ENCODE results near the gene PSD2. TPM values are rescaled to one million over a fixed set of nuclear protein-coding genes. Genes with fewer than 3 reads are reported as not detected.
A peak's percentile ranks its signal among the peaks of the same experiment; 100 is the strongest.

PSD2 gene
- total and polyA plus RNA-seq, 2 experiments from 2014 or later = 0.08 to 0.10 TPM

DNA sequence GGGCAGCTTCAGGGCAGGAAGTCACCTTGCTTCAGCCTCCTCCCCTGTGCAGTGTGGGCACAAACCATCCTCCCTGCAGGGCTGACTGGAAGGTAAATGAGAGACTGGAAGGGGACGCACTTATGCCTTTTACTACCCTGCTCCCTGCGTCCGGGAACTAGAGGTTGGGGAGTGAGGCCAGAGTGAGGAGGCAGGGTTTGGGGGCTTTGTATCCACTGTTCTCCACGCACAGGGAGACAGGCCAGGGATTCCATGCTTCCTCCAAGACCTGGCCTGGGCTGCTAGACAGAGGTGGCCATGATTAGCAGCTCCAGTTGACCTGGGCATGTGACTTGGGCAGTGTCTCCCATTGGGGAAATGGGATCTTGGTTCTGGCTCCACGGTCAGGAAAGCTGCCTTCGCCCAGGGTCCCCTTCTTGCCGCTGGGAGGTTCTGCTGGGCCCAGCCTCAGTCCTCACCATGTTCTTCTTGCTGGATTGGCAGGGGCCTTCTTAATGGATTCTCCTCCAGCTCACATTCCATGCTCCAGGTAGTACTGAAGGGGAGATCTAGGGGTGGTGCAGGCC, 37.0 kb upstream of the PSD2 start (continued):
- no peak for TF ChIP-seq REST (IDR thresholded peaks at IDR 0.05; ENCODE audit: unreplicated experiment)
- TF ChIP-seq, protein P1, sequence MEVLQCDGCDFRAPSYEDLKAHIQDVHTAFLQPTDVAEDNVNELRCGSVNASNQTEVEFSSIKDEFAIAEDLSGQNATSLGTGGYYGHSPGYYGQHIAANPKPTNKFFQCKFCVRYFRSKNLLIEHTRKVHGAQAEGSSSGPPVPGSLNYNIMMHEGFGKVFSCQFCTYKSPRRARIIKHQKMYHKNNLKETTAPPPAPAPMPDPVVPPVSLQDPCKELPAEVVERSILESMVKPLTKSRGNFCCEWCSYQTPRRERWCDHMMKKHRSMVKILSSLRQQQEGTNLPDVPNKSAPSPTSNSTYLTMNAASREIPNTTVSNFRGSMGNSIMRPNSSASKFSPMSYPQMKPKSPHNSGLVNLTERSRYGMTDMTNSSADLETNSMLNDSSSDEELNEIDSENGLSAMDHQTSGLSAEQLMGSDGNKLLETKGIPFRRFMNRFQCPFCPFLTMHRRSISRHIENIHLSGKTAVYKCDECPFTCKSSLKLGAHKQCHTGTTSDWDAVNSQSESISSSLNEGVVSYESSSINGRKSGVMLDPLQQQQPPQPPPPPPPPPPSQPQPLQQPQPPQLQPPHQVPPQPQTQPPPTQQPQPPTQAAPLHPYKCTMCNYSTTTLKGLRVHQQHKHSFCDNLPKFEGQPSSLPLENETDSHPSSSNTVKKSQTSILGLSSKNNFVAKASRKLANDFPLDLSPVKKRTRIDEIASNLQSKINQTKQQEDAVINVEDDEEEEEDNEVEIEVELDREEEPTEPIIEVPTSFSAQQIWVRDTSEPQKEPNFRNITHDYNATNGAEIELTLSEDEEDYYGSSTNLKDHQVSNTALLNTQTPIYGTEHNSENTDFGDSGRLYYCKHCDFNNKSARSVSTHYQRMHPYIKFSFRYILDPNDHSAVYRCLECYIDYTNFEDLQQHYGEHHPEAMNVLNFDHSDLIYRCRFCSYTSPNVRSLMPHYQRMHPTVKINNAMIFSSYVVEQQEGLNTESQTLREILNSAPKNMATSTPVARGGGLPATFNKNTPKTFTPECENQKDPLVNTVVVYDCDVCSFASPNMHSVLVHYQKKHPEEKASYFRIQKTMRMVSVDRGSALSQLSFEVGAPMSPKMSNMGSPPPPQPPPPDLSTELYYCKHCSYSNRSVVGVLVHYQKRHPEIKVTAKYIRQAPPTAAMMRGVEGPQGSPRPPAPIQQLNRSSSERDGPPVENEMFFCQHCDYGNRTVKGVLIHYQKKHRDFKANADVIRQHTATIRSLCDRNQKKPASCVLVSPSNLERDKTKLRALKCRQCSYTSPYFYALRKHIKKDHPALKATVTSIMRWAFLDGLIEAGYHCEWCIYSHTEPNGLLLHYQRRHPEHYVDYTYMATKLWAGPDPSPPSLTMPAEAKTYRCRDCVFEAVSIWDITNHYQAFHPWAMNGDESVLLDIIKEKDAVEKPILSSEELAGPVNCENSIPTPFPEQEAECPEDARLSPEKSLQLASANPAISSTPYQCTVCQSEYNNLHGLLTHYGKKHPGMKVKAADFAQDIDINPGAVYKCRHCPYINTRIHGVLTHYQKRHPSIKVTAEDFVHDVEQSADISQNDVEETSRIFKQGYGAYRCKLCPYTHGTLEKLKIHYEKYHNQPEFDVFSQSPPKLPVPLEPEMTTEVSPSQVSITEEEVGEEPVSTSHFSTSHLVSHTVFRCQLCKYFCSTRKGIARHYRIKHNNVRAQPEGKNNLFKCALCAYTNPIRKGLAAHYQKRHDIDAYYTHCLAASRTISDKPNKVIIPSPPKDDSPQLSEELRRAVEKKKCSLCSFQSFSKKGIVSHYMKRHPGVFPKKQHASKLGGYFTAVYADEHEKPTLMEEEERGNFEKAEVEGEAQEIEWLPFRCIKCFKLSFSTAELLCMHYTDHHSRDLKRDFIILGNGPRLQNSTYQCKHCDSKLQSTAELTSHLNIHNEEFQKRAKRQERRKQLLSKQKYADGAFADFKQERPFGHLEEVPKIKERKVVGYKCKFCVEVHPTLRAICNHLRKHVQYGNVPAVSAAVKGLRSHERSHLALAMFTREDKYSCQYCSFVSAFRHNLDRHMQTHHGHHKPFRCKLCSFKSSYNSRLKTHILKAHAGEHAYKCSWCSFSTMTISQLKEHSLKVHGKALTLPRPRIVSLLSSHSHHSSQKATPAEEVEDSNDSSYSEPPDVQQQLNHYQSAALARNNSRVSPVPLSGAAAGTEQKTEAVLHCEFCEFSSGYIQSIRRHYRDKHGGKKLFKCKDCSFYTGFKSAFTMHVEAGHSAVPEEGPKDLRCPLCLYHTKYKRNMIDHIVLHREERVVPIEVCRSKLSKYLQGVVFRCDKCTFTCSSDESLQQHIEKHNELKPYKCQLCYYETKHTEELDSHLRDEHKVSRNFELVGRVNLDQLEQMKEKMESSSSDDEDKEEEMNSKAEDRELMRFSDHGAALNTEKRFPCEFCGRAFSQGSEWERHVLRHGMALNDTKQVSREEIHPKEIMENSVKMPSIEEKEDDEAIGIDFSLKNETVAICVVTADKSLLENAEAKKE (CRISPR knock-in tag; IDR thresholded peaks at IDR 0.05) = no peak
- TF ChIP-seq EZH2 (IDR thresholded peaks at IDR 0.05; ENCODE audit: low read depth, unreplicated experiment) = no peak

DNA sequence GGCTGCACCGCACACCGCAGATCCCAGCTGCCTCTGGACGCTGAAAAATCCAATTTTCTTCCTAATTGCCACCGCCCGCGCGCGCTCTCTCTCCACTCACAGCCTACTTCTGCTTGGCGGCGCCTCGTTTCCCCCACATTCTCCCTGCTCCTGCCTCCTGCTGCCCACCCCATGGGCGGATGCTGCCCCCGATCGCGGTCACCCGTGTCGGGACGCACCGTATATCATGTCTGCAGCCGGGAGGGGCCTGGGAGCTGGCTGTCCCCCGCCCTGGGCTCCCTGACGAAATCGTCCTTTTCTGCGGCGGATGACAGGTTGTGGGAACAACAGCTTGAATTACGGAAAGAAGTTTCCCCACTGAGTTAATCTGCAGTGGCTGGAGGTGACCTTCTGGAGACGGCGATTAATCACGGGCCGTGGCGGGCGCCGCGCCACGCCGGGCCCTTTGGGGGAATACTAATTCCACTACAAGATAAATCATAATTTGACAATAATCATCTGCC, 36.3 kb upstream of the PSD2 start:
- Histone ChIP-seq H3K27me3 (ENCODE audit: insufficient read depth) (peaks cover 81% of the 10 kb centered on the region), H3F3A (replicated peaks; ENCODE audit: low read depth) (peaks cover 13% of the 10 kb centered on the region), H3K4me2 (no peak overlapping the region), H4K20me1 (replicated peaks; ENCODE audit: insufficient read depth) (no peaks in the 10 kb centered on the region; the same call in none of the 2 replicates), H3K4me3 (no peak overlapping the region), H3K36me3 (ENCODE audit: insufficient read depth) (no peaks in the 10 kb centered on the region; the same call in 1 of the 2 replicates), H3K4me1 (ENCODE audit: insufficient read depth) (peaks cover 23% of the 10 kb centered on the region; the same call in 1 of the 2 replicates), H3K79me2 (replicated peaks; ENCODE audit: insufficient read depth) (no peaks in the 10 kb centered on the region), H3K9me2 (ENCODE audit: insufficient read depth) (no peaks in the 10 kb centered on the region), H2AFZ (no peak overlapping the region), H3K27ac (ENCODE audit: low read depth) (no peak overlapping the region)
- ATAC-seq = no peak
- Mint-ChIP-seq H3K36me3 (ENCODE audit: low read depth) (no peaks in the 10 kb centered on the region), H3K4me3 (no peak overlapping the region; the same call in 2 of the 3 replicates), H3K27me3 (ENCODE audit: insufficient read depth, low read depth, poor library complexity) (peaks cover 83% of the 10 kb centered on the region), H3K9me3 (no peaks in the 10 kb centered on the region; the same call in 2 of the 3 replicates), H3K27ac (no peak overlapping the region), H3K4me1 (peaks cover 56% of the 10 kb centered on the region)
- no peak for TF ChIP-seq EZH2 (IDR thresholded peaks at IDR 0.05; ENCODE audit: low read depth, unreplicated experiment)
- peak in 1 of 2 experiments; percentile 7; a peak in 1 of 4 replicates for TF ChIP-seq CTCF (conservative IDR thresholded peaks at IDR 0.05; ENCODE audit: low read depth in 2 of 2)
- DNase-seq (ENCODE audit: low spot score) = no peak
